OCI-LY3 (cell line): ENCODE measurements around the gene CSDE1.
"Not testable (repeated sequence)": the region's sequence is repeated elsewhere in the genome, so short reads cannot be mapped to it uniquely, and the experiment has no call there.

Experiments
- EZH2phosphoT487 ChIP-seq: fragments of 200-600 bp; shearing (Covaris generic); IDR thresholded peaks from 2 replicates; pipeline ENCODE4 v1.6.1; 2018; ENCODE audit warnings: antibody characterized with exemption, mixed run types, low read depth
- TF ChIP-seq, protein P1 (sequence below): fragments of 200-600, 300-600 bp; sonication (generic); IDR thresholded peaks from 2 replicates; pipeline ENCODE4 v1.5.1; 2014; ENCODE audit warnings: antibody characterized with exemption, low read length, low read depth

DNA sequence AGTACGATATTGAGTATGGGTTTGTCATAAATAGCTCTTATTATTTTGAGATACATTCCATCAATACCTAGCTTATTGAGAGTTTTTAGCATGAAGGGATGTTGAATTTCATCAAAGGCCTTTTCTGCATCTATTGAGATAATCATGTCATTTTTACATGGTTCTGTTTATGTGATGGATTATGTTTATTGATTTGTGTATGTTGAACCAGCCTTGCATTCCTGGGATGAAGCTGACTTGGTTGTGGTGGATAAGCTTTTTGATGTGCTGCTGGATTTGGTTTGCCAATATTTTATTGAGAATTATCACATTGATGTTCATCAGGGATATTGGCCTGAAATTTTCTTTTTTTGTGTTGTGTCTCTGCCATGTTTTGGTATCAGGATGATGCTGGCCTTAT, 28.7 kb upstream of the CSDE1 start:
- TF ChIP-seq, protein P1, sequence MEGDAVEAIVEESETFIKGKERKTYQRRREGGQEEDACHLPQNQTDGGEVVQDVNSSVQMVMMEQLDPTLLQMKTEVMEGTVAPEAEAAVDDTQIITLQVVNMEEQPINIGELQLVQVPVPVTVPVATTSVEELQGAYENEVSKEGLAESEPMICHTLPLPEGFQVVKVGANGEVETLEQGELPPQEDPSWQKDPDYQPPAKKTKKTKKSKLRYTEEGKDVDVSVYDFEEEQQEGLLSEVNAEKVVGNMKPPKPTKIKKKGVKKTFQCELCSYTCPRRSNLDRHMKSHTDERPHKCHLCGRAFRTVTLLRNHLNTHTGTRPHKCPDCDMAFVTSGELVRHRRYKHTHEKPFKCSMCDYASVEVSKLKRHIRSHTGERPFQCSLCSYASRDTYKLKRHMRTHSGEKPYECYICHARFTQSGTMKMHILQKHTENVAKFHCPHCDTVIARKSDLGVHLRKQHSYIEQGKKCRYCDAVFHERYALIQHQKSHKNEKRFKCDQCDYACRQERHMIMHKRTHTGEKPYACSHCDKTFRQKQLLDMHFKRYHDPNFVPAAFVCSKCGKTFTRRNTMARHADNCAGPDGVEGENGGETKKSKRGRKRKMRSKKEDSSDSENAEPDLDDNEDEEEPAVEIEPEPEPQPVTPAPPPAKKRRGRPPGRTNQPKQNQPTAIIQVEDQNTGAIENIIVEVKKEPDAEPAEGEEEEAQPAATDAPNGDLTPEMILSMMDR = not testable (repeated sequence)
- not testable (repeated sequence) for TF ChIP-seq EZH2phosphoT487
